Stimulated activated effector memory CD8-positive, alpha-beta T cell treated with anti-CD3 and anti-CD28 coated beads, Interleukin-12 subunit alpha, Interleukin-12 subunit beta, amount 100 ng/mL, for 72 hours (primary cell): Measurements from ENCODE around the gene KCNMA1.

Experiments
- ATAC-seq: fragments of 150-1000 bp; cut with Tn5 transposase; 2 replicates; pipeline ENCODE4 v1.10.0; 2021
- DNase-seq, 2 donors: peaks; one replicate each; pipeline ENCODE4 v3.0.0; 2021 to 2022; ENCODE audit warnings: low spot score in 2 of 2
- H3K27ac Mint-ChIP-seq: one replicate; pipeline ENCODE4 v1.8.0; 2022; ENCODE audit warnings: mild to moderate bottlenecking, mixed read lengths
- H3K36me3 Mint-ChIP-seq: one replicate; pipeline ENCODE4 v1.8.0; 2022; ENCODE audit warnings: mild to moderate bottlenecking, mixed read lengths
- H3K4me1 Mint-ChIP-seq: one replicate; pipeline ENCODE4 v1.8.0; 2022; ENCODE audit warnings: mixed read lengths
- H3K4me3 Mint-ChIP-seq: one replicate; pipeline ENCODE4 v1.8.0; 2022; ENCODE audit warnings: mild to moderate bottlenecking, mixed read lengths
- H3K9me3 Mint-ChIP-seq: one replicate; pipeline ENCODE4 v1.8.0; 2022; ENCODE audit warnings: mixed read lengths

KCNMA1 gene

GRCh38 chr10:77180104-77180503 is 457.5 kb downstream of the KCNMA1 start:
- Mint-ChIP-seq H3K9me3 (no peaks in the 10 kb centered on the region), H3K36me3 (no peaks in the 10 kb centered on the region), H3K27ac (no peak overlapping the region), H3K4me1 (no peaks in the 10 kb centered on the region), H3K4me3 (no peak overlapping the region)
- no peak for ATAC-seq
- DNase-seq: no peak

GRCh38 chr10:77179015-77179695 is 458.5 kb downstream of the KCNMA1 start:
- H3K4me3 Mint-ChIP-seq: no peak overlapping the region
- H3K36me3 Mint-ChIP-seq: no peaks in the 10 kb centered on the region
- no peak overlapping the region for H3K27ac Mint-ChIP-seq
- H3K4me1 Mint-ChIP-seq: no peaks in the 10 kb centered on the region
- DNase-seq (no peak), ATAC-seq (no peak)
- no peaks in the 10 kb centered on the region for H3K9me3 Mint-ChIP-seq

GRCh38 chr10:77177589-77177988 is 460.0 kb downstream of the KCNMA1 start:
- H3K9me3 Mint-ChIP-seq: no peaks in the 10 kb centered on the region
- no peak overlapping the region for H3K4me3 Mint-ChIP-seq
- ATAC-seq: no peak
- no peak for DNase-seq
- H3K27ac Mint-ChIP-seq: no peak overlapping the region
- H3K4me1 Mint-ChIP-seq: no peaks in the 10 kb centered on the region
- H3K36me3 Mint-ChIP-seq: no peaks in the 10 kb centered on the region

- DNase-seq: no peak
- ATAC-seq: no peak
- no peaks in the 10 kb centered on the region for H3K36me3 Mint-ChIP-seq
- no peak overlapping the region for H3K4me3 Mint-ChIP-seq
- H3K9me3 Mint-ChIP-seq: no peaks in the 10 kb centered on the region
- no peaks in the 10 kb centered on the region for H3K4me1 Mint-ChIP-seq
- no peak overlapping the region for H3K27ac Mint-ChIP-seq
Measured at GRCh38 chr10:77177161-77177560, 460.4 kb downstream of the KCNMA1 start.

- no peak overlapping the region for H3K4me3 Mint-ChIP-seq
- ATAC-seq (no peak), DNase-seq (no peak)
- no peaks in the 10 kb centered on the region for H3K4me1 Mint-ChIP-seq
- no peak overlapping the region for H3K27ac Mint-ChIP-seq
- H3K36me3 Mint-ChIP-seq: no peaks in the 10 kb centered on the region
- H3K9me3 Mint-ChIP-seq: no peaks in the 10 kb centered on the region
Measured at GRCh38 chr10:77176232-77176631, 461.4 kb downstream of the KCNMA1 start.

- DNase-seq: no peak
- peak; percentile 20 for ATAC-seq
- Mint-ChIP-seq H3K27ac (no peak overlapping the region), H3K36me3 (no peaks in the 10 kb centered on the region), H3K4me1 (no peaks in the 10 kb centered on the region), H3K4me3 (no peak overlapping the region), H3K9me3 (no peaks in the 10 kb centered on the region)
Measured at GRCh38 chr10:77175631-77176222, 461.9 kb downstream of the KCNMA1 start.

- H3K4me3 Mint-ChIP-seq: no peak overlapping the region
- ATAC-seq (peak; percentile 61), DNase-seq (peak; percentile 56 to 81)
- no peaks in the 10 kb centered on the region for H3K9me3 Mint-ChIP-seq
- no peaks in the 10 kb centered on the region for H3K4me1 Mint-ChIP-seq
- H3K36me3 Mint-ChIP-seq: no peaks in the 10 kb centered on the region
- H3K27ac Mint-ChIP-seq: no peak overlapping the region
Measured at GRCh38 chr10:77173615-77174461, 463.8 kb downstream of the KCNMA1 start.

GRCh38 chr10:77172086-77172485 is 465.5 kb downstream of the KCNMA1 start:
- Mint-ChIP-seq H3K27ac (no peak overlapping the region), H3K36me3 (no peaks in the 10 kb centered on the region), H3K9me3 (no peaks in the 10 kb centered on the region), H3K4me3 (no peak overlapping the region), H3K4me1 (no peaks in the 10 kb centered on the region)
- ATAC-seq (no peak), DNase-seq (no peak)

- H3K27ac Mint-ChIP-seq: no peak overlapping the region
- DNase-seq: no peak
- no peaks in the 10 kb centered on the region for H3K36me3 Mint-ChIP-seq
- ATAC-seq: no peak
- no peak overlapping the region for H3K4me3 Mint-ChIP-seq
- H3K4me1 Mint-ChIP-seq: peaks cover 5% of the 10 kb centered on the region
- no peaks in the 10 kb centered on the region for H3K9me3 Mint-ChIP-seq
Measured at GRCh38 chr10:77168861-77169260, 468.7 kb downstream of the KCNMA1 start.

GRCh38 chr10:77168161-77168560 is 469.4 kb downstream of the KCNMA1 start:
- Mint-ChIP-seq H3K4me3 (no peak overlapping the region), H3K27ac (no peak overlapping the region), H3K36me3 (no peaks in the 10 kb centered on the region), H3K9me3 (no peaks in the 10 kb centered on the region), H3K4me1 (peaks cover 5% of the 10 kb centered on the region)
- DNase-seq (no peak), ATAC-seq (no peak)

- Mint-ChIP-seq H3K9me3 (no peaks in the 10 kb centered on the region), H3K36me3 (no peaks in the 10 kb centered on the region), H3K4me3 (peak overlapping the region; percentile 26), H3K27ac (no peak overlapping the region), H3K4me1 (peaks cover 5% of the 10 kb centered on the region)
- peak; percentile 13 to 57 for DNase-seq
- ATAC-seq: peak; percentile 54
Measured at GRCh38 chr10:77165445-77166208, 472.0 kb downstream of the KCNMA1 start.

- H3K4me1 Mint-ChIP-seq: peaks cover 5% of the 10 kb centered on the region
- DNase-seq (no peak), ATAC-seq (no peak)
- no peak overlapping the region for H3K27ac Mint-ChIP-seq
- H3K9me3 Mint-ChIP-seq: no peaks in the 10 kb centered on the region
- H3K36me3 Mint-ChIP-seq: no peaks in the 10 kb centered on the region
- H3K4me3 Mint-ChIP-seq: no peak overlapping the region
Measured at GRCh38 chr10:77164616-77165311, 472.8 kb downstream of the KCNMA1 start.

GRCh38 chr10:77163670-77164348 is 473.8 kb downstream of the KCNMA1 start:
- Mint-ChIP-seq H3K9me3 (no peaks in the 10 kb centered on the region), H3K36me3 (no peaks in the 10 kb centered on the region), H3K27ac (no peak overlapping the region), H3K4me1 (peaks cover 5% of the 10 kb centered on the region), H3K4me3 (no peak overlapping the region)
- peak; percentile 64 for ATAC-seq
- DNase-seq: no peak

GRCh38 chr10:77162697-77163096 is 474.9 kb downstream of the KCNMA1 start:
- no peak overlapping the region for H3K4me3 Mint-ChIP-seq
- ATAC-seq (no peak), DNase-seq (no peak)
- H3K36me3 Mint-ChIP-seq: no peaks in the 10 kb centered on the region
- H3K9me3 Mint-ChIP-seq: no peaks in the 10 kb centered on the region
- no peak overlapping the region for H3K27ac Mint-ChIP-seq
- H3K4me1 Mint-ChIP-seq: peaks cover 5% of the 10 kb centered on the region
